Uterus (tissue), 2 donors: Measurements from ENCODE around the gene HMGXB3.

Experiments used
- POLR2A ChIP-seq, 2 donors: fragments of 450-650 bp; IDR thresholded peaks; one replicate each; pipeline ENCODE4 v1.6.1; 2016; ENCODE audit warnings: antibody characterized with exemption in 2 of 2, mild to moderate bottlenecking in 1 of 2, moderate library complexity in 1 of 2
- TF ChIP-seq, protein P1 (sequence below), 4 experiments: fragments of 200-600 bp in 2 of 4; fragments of 450-650 bp in 2 of 4; sonication (generic) in 2 of 4; IDR thresholded peaks; one replicate each; pipeline ENCODE4 v1.5.1; 2016 to 2019; ENCODE audit warnings: antibody characterized with exemption in 4 of 4, mild to moderate bottlenecking in 2 of 4, moderate library complexity in 1 of 4

DNA sequence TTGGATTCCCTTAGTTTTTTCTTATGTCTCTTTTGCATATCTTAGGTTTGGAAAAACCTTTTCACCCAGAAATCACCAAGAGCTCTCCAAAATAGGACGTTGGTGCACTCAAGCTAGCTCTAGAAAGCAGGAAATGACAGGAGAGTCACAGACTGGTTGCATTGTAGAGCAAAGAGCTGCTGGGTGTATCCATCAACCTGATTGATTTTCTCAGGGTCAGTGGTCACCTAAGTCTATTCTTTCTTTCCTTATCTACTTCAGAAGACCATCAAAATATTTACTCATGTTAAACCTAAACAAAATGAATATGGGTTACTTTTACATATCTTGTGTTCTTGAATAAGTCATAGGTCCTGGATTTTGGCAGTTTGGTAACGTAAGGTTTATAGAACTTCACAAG is 25.1 kb upstream of the HMGXB3 start:
- TF ChIP-seq, protein P1, sequence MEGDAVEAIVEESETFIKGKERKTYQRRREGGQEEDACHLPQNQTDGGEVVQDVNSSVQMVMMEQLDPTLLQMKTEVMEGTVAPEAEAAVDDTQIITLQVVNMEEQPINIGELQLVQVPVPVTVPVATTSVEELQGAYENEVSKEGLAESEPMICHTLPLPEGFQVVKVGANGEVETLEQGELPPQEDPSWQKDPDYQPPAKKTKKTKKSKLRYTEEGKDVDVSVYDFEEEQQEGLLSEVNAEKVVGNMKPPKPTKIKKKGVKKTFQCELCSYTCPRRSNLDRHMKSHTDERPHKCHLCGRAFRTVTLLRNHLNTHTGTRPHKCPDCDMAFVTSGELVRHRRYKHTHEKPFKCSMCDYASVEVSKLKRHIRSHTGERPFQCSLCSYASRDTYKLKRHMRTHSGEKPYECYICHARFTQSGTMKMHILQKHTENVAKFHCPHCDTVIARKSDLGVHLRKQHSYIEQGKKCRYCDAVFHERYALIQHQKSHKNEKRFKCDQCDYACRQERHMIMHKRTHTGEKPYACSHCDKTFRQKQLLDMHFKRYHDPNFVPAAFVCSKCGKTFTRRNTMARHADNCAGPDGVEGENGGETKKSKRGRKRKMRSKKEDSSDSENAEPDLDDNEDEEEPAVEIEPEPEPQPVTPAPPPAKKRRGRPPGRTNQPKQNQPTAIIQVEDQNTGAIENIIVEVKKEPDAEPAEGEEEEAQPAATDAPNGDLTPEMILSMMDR (IDR thresholded peaks at IDR 0.05) = no peak
- no peak for TF ChIP-seq POLR2A (IDR thresholded peaks at IDR 0.05)
